Body of pancreas (tissue), 4 donors: ENCODE data around the gene DENND5B. TPM values are rescaled to one million over a fixed set of nuclear protein-coding genes. Genes with fewer than 3 reads are reported as not detected.

Experiments used
- ATAC-seq: fragments of 150-250 bp; one replicate; pipeline ENCODE4 v1.9.1; 2016
- DNase-seq, 4 donors: peaks; one replicate each; pipeline ENCODE4 v3.0.0-alpha.2; 2019
- H3K27ac ChIP-seq, 4 donors: fragments of 200-600 bp; sonication (generic); 1 replicate in 3 of 4; 2 replicates in 1 of 4; pipeline versions ENCODE4 v1.5.1 to v1.6.1; 2016 to 2019; ENCODE audit warnings: mild to moderate bottlenecking in 1 of 4, mixed read lengths in 1 of 4, moderate library complexity in 1 of 4
- H3K27me3 ChIP-seq, 2 donors: fragments of 200-600 bp; sonication (generic); one replicate each; pipeline ENCODE4 v1.6.0; 2016; ENCODE audit warnings: mild to moderate bottlenecking in 1 of 2
- H3K36me3 ChIP-seq, 2 donors: fragments of 200-600 bp; sonication (generic); replicated peaks in 1 of 2; 2 replicates each; pipeline ENCODE4 v1.5.1; 2016; ENCODE audit warnings: low read depth in 2 of 2; ENCODE audit not compliant: insufficient read depth in 1 of 2
- H3K4me1 ChIP-seq: fragments of 200-600 bp; sonication (generic); one replicate; pipeline ENCODE4 v1.6.0; 2016
- H3K4me3 ChIP-seq, 2 donors: fragments of 200-600 bp; sonication (generic); 1 replicate in 1 of 2; 2 replicates in 1 of 2; pipeline ENCODE4 v1.5.1; 2016 to 2019
- H3K9me3 ChIP-seq, 3 donors: fragments of 200-600 bp; sonication (generic); 1 replicate in 2 of 3; 2 replicates in 1 of 3; pipeline ENCODE4 v1.5.1; 2016
- CTCF ChIP-seq, 7 experiments: fragments of 450-650 bp in 4 of 7; fragments of 200-600 bp in 3 of 7; sonication (generic) in 3 of 7; IDR thresholded peaks; one replicate each; pipeline ENCODE4 v1.5.1; 2016 to 2019; ENCODE audit warnings: antibody characterized with exemption in 7 of 7
- POLR2A ChIP-seq, 3 donors: fragments of 450-650 bp; IDR thresholded peaks; one replicate each; pipeline ENCODE4 v1.6.1; 2016; ENCODE audit warnings: antibody characterized with exemption in 3 of 3, mild to moderate bottlenecking in 2 of 3
- WGBS, 2 donors: methylation state at CpG; one replicate each; pipeline ENCODE4 v1.1.5; 2017; 5-methylcytosine and 5-hydroxymethylcytosine counted together
- intact Hi-C: fragments of 100-400 bp; cut with DNase I; formaldehyde crosslinking; loops from one replicate; pipeline ENCODE4 v1.15.1; 2023
- total RNA-seq, 2 donors: library from RNA; depleted of rRNA; stranded (reverse); fragments of >200 nt; gene quantifications; one replicate each; pipeline ENCODE4 v1.1.0, GENCODE V29; 2016

DENND5B gene
- total RNA-seq, 2 donors from 2014 or later, result 8.8 to 32.0 TPM

DNA sequence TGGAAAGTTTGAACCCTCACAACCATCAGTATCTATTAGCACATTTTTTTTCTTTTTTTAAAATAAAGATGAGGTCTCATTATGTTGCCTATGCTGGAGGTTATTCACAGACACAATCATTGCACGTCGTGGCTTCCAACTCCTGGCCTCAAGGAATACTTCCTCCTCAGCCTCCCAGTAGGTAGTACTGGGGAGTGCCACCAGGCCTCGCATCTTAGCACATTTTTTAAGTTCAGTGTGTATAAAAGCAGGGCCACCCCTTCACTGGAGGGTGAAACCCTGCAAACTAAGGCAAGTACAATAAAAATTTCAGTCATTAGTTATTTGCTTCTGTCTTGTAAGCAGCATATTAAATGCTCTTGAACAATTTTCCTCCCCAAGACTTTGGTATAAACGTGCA lies 150.8 kb downstream of the DENND5B start:
- Histone ChIP-seq H3K36me3 (no peaks in the 10 kb centered on the region), H3K27me3 (no peaks in the 10 kb centered on the region), H3K4me3 (no peak overlapping the region), H3K27ac (no peak overlapping the region), H3K9me3 (no peaks in the 10 kb centered on the region), H3K4me1 (no peaks in the 10 kb centered on the region)
- TF ChIP-seq POLR2A (IDR thresholded peaks at IDR 0.05) (no peak), CTCF (IDR thresholded peaks at IDR 0.05) (no peak)
- WGBS, 2 donors, result 94 to 96% methylated on average over 4 of the region's 4 CpGs
- no peak for DNase-seq
- intact Hi-C loops, result no loop called here
- ATAC-seq, result no peak

DNA sequence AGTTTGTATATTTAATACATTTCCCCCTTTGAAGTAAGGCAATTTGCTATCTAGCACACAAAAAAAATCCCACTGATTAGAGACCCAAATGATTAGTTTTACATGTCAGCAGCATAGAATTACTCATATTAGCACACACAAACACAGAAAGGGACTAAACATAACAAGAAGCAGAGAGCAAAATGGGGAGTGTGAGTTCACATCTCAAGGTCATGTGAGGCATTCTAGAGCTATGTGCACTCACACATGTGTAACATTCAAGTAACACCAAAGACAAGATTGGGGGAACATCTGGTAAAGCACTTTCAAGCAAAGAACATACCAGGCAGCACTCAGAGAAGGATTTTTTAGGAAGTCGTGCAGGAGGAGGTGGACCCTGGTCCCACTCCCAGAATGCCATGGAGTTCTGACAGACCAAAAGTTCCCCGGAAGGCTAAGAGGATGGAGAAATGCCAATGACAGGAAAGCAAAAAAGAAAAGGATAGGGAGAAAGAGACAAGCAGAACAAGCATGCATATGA lies 159.2 kb downstream of the DENND5B start:
- intact Hi-C loops, result no loop called here
- TF ChIP-seq POLR2A (IDR thresholded peaks at IDR 0.05) (no peak), CTCF (IDR thresholded peaks at IDR 0.05) (no peak)
- Histone ChIP-seq H3K9me3 (no peaks in the 10 kb centered on the region), H3K36me3 (no peaks in the 10 kb centered on the region), H3K27ac (no peak overlapping the region), H3K4me3 (no peak overlapping the region), H3K27me3 (no peaks in the 10 kb centered on the region), H3K4me1 (no peaks in the 10 kb centered on the region)
- WGBS, 2 donors, result 56 to 77% methylated on average over 2 of the region's 2 CpGs
- DNase-seq, result no peak
- no peak for ATAC-seq

DNA sequence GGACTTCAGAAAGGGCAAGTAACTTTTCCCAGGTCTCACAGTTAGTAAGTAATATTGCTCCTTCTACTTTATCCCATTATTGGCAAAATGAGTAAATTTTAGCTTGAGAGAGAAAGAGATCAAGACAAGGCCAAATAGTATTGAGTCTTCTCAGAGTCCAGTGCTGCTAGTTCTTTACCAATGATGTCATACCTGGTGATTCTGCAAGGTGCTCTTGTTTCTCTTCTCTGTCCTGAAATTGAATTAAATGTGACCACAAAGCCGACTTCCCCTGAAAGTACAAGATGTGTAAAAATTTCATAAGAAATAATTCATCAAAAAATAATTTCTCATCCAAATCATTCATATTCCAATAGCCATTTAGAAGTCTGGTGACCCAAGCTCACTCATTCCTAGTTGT lies 167.5 kb downstream of the DENND5B start:
- intact Hi-C loops, result no loop called here

DNA sequence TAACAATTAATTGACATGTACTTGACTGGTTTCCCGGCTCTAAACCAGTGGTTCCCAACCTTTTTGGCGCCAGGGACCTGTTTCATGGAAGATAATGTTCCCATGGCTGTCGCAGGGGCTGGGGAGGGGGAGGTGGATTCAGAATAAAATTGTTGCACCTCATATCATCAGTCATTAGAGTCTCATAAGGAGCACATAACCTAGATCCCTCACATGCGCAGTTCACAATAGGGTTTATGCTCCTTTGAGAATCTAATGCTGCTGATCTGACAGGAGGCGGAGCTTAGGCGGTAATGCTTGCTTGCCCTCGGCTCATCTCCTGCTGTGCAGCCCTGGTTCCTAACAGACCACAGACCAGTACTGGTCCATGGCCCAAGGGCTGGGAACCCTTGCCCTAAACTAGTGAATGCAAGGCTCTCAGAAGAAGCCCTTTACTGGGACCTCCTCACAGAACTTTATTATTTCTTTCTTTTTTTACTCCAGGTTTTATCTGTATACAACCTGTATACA lies 178.6 kb downstream of the DENND5B start:
- H3K4me3 ChIP-seq, result no peak overlapping the region
- WGBS, 2 donors, result 73 to 75% methylated on average over 7 of the region's 7 CpGs
- ATAC-seq (no peak), DNase-seq (no peak)
- TF ChIP-seq POLR2A (IDR thresholded peaks at IDR 0.05) (no peak), CTCF (IDR thresholded peaks at IDR 0.05) (no peak)
- intact Hi-C loops, result no loop called here
- H3K9me3 ChIP-seq, result no peaks in the 10 kb centered on the region
- no peaks in the 10 kb centered on the region for H3K27me3 ChIP-seq
- no peak overlapping the region for H3K27ac ChIP-seq
- H3K36me3 ChIP-seq, result peaks cover 0 to 2% of the 10 kb centered on the region in 2 donors
- H3K4me1 ChIP-seq, result no peaks in the 10 kb centered on the region

More for the DNA sequence above, 167.5 kb downstream of the DENND5B start:
- no peak for TF ChIP-seq POLR2A (IDR thresholded peaks at IDR 0.05)
- no peak for TF ChIP-seq CTCF (IDR thresholded peaks at IDR 0.05)
- ATAC-seq, result no peak
- H3K27ac ChIP-seq, result no peak overlapping the region
- H3K36me3 ChIP-seq, result peaks cover 0 to 4% of the 10 kb centered on the region in 2 donors
- no peaks in the 10 kb centered on the region for H3K27me3 ChIP-seq
- no peaks in the 10 kb centered on the region for H3K4me1 ChIP-seq
- H3K4me3 ChIP-seq, result no peak overlapping the region
- 80 to 90% methylated on average over 1 of the region's 1 CpG for WGBS, 2 donors
- no peaks in the 10 kb centered on the region for H3K9me3 ChIP-seq
- no peak for DNase-seq

GRCh38 chr12:31408763-31409162 lies 182.2 kb downstream of the DENND5B start:
- intact Hi-C loops, result no loop called here
- H3K36me3 ChIP-seq, result peaks cover 0 to 2% of the 10 kb centered on the region in 2 donors
- WGBS, 2 donors, result 80 to 90% methylated on average over 4 of the region's 4 CpGs
- no peak overlapping the region for H3K27ac ChIP-seq
- DNase-seq (no peak), ATAC-seq (no peak)
- no peaks in the 10 kb centered on the region for H3K9me3 ChIP-seq
- H3K4me1 ChIP-seq, result no peaks in the 10 kb centered on the region
- no peaks in the 10 kb centered on the region for H3K27me3 ChIP-seq
- H3K4me3 ChIP-seq, result no peak overlapping the region
- TF ChIP-seq CTCF (IDR thresholded peaks at IDR 0.05), result no peak
- TF ChIP-seq POLR2A (IDR thresholded peaks at IDR 0.05), result no peak
